Endothelial cell of hepatic sinusoid (primary cell): Measurements from ENCODE around the gene CLIC5.

Experiments used
- in situ Hi-C: cut with HindIII; loops from 2 replicates; pipeline ENCODE4 v1.10.0; 2017; ENCODE audit warnings: low sequenced_read_pairs

CLIC5 gene

GRCh38 chr6:46000905-46001304 is 14.8 kb downstream of the CLIC5 start:
- in situ Hi-C loops: no loop called here

- in situ Hi-C loops: no loop called here
Observed at GRCh38 chr6:45998524-45998923, 17.1 kb downstream of the CLIC5 start.

GRCh38 chr6:45997875-45998506 is 17.7 kb downstream of the CLIC5 start:
- in situ Hi-C loops: no loop called here

- in situ Hi-C loops: loop anchor here (5.0 kb wide), 1 partner anchor 91 kb away; no protein-coding TSS in a partner anchor
Observed at GRCh38 chr6:45991189-45991588, 24.5 kb downstream of the CLIC5 start.

GRCh38 chr6:45990162-45990561 is 25.5 kb downstream of the CLIC5 start:
- in situ Hi-C loops: loop anchor here (5.0 kb wide), 1 partner anchor 92 kb away; no protein-coding TSS in a partner anchor

- in situ Hi-C loops: no loop called here
Observed at GRCh38 chr6:45988635-45989034, 27.0 kb downstream of the CLIC5 start.

DNA sequence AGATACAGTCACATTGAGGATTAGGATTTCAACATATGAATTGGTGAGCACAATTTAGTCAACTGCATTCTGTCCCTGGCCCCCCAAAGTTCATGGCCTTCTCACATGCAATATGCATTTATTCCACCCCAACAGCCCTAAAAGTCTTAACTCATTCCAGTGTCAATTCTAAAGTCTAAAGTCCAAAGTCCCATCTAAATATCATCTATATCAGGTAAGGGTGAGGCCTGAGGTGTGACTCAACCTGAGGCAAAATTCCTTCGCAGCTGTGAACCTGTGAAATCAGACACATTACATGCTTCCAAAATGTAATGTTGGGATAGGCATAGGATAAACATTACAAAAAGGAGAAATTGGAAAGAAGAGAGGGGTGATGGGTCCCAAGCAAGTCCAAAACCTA is 27.8 kb downstream of the CLIC5 start:
- in situ Hi-C loops: no loop called here

- in situ Hi-C loops: no loop called here
Observed at GRCh38 chr6:45986746-45987274, 28.9 kb downstream of the CLIC5 start.

DNA sequence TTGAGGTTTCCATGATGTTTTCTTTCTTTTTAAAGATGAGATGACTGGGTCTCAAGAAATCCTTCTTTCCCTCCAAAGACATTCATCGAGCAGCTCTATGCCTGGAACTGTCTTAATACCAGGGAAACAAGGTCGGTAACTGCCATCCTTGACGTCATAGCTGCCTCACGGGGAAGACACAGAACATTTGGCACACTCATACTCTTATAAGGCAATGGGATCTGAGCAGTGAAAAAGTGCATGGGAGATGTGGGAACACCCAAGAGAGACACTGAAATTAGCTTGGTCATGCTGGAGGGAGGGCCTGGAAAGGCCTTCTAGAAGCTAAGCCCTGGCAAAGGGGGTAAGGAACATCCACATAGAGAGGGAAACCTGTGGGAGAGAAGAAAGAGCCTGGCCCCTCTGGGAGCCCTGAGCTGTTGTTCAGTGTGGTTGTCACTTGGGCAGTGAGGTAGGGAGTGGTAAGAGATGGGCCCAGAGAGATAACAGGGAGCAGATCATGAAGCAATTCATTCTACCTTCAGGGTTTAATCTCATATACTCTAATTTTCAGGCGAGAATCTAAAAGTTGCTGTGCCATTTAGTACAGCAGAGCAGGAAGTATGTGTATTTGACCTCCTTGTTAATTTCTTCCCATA is 30.8 kb downstream of the CLIC5 start:
- in situ Hi-C loops: no loop called here

GRCh38 chr6:45984347-45984746 is 31.3 kb downstream of the CLIC5 start:
- in situ Hi-C loops: no loop called here

- in situ Hi-C loops: no loop called here
Observed at GRCh38 chr6:45983062-45983461, 32.6 kb downstream of the CLIC5 start.

DNA sequence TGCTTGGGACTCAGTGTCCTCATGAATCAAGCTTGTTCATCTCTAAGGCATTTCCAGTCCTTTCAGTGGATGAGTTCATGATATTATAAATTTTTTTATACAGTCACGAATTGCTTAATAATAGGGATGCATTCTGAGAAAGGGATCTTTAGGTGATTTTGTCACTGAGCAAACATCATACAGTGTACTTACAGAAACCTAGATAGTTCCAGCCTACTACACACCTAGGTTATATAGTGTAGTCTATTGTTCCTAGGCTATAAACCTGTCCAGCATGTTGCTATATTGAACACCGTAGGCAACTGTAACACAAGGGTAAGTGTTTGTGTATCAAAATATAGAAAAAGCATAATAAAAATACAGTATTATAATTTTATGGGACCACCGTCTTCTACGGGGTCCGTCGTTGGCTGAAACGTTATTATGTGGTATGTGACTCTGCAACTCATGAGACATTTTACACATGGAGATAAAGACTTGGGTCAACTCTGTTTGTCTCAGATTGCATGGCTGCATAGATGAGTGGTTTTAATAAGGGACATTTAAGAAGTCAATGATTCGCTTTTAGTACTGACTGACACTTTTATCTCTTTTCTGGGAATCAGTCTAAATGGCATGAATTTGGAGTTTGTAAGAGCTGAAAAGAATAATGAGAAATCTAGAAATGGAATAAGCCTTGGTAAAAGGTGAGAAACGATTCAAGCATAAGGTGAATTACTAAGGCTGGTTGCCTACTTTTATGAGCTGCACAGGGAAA is 33.2 kb downstream of the CLIC5 start:
- in situ Hi-C loops: no loop called here

DNA sequence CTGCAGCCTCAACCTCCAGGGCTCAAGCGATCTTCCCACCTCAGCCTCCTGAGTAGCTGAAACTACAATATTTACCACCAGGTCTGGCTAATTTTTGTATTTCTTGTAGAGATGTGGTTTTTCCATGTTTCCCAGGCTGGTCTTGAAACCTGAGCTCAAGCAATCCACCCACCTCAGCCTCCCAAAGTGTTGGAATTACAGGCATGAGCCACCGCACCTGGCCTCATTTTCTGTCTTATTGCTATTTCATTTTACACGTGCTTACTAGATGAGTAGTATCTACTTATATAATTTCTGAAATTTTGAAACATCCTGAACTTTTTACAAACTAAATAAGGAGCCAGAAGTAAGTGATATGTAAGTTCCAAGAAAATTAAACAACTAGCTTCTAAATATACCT is 34.6 kb downstream of the CLIC5 start:
- in situ Hi-C loops: no loop called here

DNA sequence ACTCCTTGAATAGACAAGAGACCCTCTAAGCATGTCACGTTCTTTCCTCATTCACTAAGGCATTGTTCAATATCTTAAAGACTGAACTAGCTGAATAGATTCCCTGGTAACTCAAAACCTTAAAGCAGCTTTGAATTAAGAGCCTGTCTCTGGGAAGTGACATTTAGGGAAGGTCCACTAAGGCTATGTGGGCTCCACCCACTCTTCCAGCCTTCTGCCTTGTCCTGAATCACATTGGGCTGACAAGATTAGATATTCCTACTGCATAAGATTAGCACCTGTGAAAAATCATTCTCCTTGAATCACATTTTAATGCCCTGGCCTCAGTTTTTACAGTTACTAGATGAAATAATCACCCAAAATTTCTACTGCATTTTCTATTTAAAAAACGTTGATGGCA is 36.3 kb downstream of the CLIC5 start:
- in situ Hi-C loops: loop anchor here (5.0 kb wide), 1 partner anchor 52 kb away; no protein-coding TSS in a partner anchor

DNA sequence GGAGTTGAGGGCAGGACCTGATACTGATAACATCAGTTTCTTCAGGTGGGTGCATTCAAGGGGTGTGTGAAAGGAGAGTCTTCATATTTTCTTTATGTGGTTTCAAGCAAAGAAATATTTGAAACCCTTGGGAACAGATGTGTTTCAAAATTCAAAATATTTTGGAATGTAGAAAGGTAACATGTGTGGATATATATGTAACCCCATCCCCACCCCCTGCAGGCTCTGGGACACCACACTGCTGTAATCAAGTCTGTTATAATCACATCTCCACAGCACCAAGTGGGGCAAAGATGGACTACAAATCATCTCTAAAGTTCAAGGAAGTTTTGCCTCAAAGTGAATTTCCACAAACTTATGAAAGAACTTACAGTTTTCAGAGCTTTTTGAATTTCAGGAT is 41.1 kb downstream of the CLIC5 start:
- in situ Hi-C loops: no loop called here

- in situ Hi-C loops: no loop called here
Observed at GRCh38 chr6:45972795-45973503, 42.7 kb downstream of the CLIC5 start.

DNA sequence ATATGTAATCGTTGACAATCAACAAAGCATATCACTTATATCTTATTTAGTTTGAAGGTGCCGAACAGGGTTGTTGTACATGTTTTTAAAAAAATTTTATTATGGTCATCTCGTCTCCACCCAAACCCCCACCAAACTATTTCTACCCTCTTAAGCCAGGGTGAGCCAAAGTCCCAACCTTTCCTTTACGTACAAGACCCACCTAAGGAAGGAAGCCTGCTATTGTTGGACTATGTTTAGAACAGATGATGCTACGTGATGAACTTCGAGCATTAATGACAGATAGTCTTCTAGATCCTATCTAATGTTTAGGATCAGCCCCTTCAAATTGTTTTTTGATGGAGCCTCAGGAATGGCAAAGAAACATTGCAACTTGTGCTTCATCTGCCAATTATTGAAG is 44.4 kb downstream of the CLIC5 start:
- in situ Hi-C loops: no loop called here

- in situ Hi-C loops: no loop called here
Observed at GRCh38 chr6:45970326-45970725, 45.3 kb downstream of the CLIC5 start.

- in situ Hi-C loops: no loop called here
Observed at GRCh38 chr6:45969883-45970282, 45.8 kb downstream of the CLIC5 start.

- in situ Hi-C loops: no loop called here
Observed at GRCh38 chr6:45969026-45969425, 46.6 kb downstream of the CLIC5 start.

- in situ Hi-C loops: no loop called here
Observed at GRCh38 chr6:45967363-45967762, 48.3 kb downstream of the CLIC5 start.
